ENCODE results near the gene DNAJB8. TPM values are rescaled to one million over a fixed set of nuclear protein-coding genes. Genes with fewer than 3 reads are reported as not detected.

Gene DNAJB8
- total RNA-seq, 1 donor from 2014 or later = not detected

GRCh38 chr3:128480717-128481437 lies 14.2 kb upstream of the DNAJB8 start:
- Mint-ChIP-seq H3K4me1 (ENCODE audit: unreplicated experiment) (peaks cover 23% of the 10 kb centered on the region), H3K4me3 (ENCODE audit: unreplicated experiment) (no peak overlapping the region), H3K9me3 (ENCODE audit: unreplicated experiment) (no peaks in the 10 kb centered on the region), H3K36me3 (ENCODE audit: unreplicated experiment) (no peaks in the 10 kb centered on the region), H3K27ac (ENCODE audit: unreplicated experiment) (no peak overlapping the region), H3K27me3 (ENCODE audit: unreplicated experiment) (peaks cover 10% of the 10 kb centered on the region)
- TF ChIP-seq CTCF (IDR thresholded peaks at IDR 0.05) = no peak
- no peak for DNase-seq (ENCODE audit: extremely low spot score, unreplicated experiment)

- TF ChIP-seq CTCF (IDR thresholded peaks at IDR 0.05) = no peak
These were observed 13.6 kb upstream of the DNAJB8 start for GRCh38 chr3:128480278-128480677.

GRCh38 chr3:128479558-128480086 lies 12.9 kb upstream of the DNAJB8 start:
- TF ChIP-seq CTCF (IDR thresholded peaks at IDR 0.05) = no peak
- Mint-ChIP-seq H3K27me3 (ENCODE audit: unreplicated experiment) (peaks cover 3% of the 10 kb centered on the region), H3K9me3 (ENCODE audit: unreplicated experiment) (no peaks in the 10 kb centered on the region), H3K27ac (ENCODE audit: unreplicated experiment) (no peak overlapping the region), H3K4me3 (ENCODE audit: unreplicated experiment) (no peak overlapping the region), H3K36me3 (ENCODE audit: unreplicated experiment) (no peaks in the 10 kb centered on the region), H3K4me1 (ENCODE audit: unreplicated experiment) (peaks cover 20% of the 10 kb centered on the region)
- DNase-seq (ENCODE audit: extremely low spot score, unreplicated experiment) = no peak

More at GRCh38 chr3:128480278-128480677, 13.6 kb upstream of the DNAJB8 start:
- Mint-ChIP-seq H3K4me3 (ENCODE audit: unreplicated experiment) (no peak overlapping the region), H3K27me3 (ENCODE audit: unreplicated experiment) (peaks cover 9% of the 10 kb centered on the region), H3K4me1 (ENCODE audit: unreplicated experiment) (peaks cover 23% of the 10 kb centered on the region), H3K36me3 (ENCODE audit: unreplicated experiment) (no peaks in the 10 kb centered on the region), H3K27ac (ENCODE audit: unreplicated experiment) (no peak overlapping the region), H3K9me3 (ENCODE audit: unreplicated experiment) (no peaks in the 10 kb centered on the region)
- DNase-seq (ENCODE audit: extremely low spot score, unreplicated experiment) = no peak

GRCh38 chr3:128478576-128479506 lies 12.2 kb upstream of the DNAJB8 start:
- peaks cover 10% of the 10 kb centered on the region for H3K27me3 Mint-ChIP-seq (ENCODE audit: unreplicated experiment)
- H3K27ac Mint-ChIP-seq (ENCODE audit: unreplicated experiment) = no peak overlapping the region
- no peak overlapping the region for H3K4me3 Mint-ChIP-seq (ENCODE audit: unreplicated experiment)
- DNase-seq (ENCODE audit: extremely low spot score, unreplicated experiment) = no peak
- H3K9me3 Mint-ChIP-seq (ENCODE audit: unreplicated experiment) = no peaks in the 10 kb centered on the region
- no peaks in the 10 kb centered on the region for H3K36me3 Mint-ChIP-seq (ENCODE audit: unreplicated experiment)
- H3K4me1 Mint-ChIP-seq (ENCODE audit: unreplicated experiment) = peaks cover 14% of the 10 kb centered on the region
- TF ChIP-seq CTCF (IDR thresholded peaks at IDR 0.05) = no peak

- Mint-ChIP-seq H3K4me1 (ENCODE audit: unreplicated experiment) (no peaks in the 10 kb centered on the region), H3K27ac (ENCODE audit: unreplicated experiment) (no peak overlapping the region), H3K27me3 (ENCODE audit: unreplicated experiment) (peaks cover 17% of the 10 kb centered on the region), H3K36me3 (ENCODE audit: unreplicated experiment) (no peaks in the 10 kb centered on the region), H3K9me3 (ENCODE audit: unreplicated experiment) (no peaks in the 10 kb centered on the region), H3K4me3 (ENCODE audit: unreplicated experiment) (no peak overlapping the region)
- TF ChIP-seq CTCF (IDR thresholded peaks at IDR 0.05) = no peak
- no peak for DNase-seq (ENCODE audit: extremely low spot score, unreplicated experiment)
These were observed 10.0 kb upstream of the DNAJB8 start for GRCh38 chr3:128476659-128477058.
